HPDE6-E6E7 (cell line): Measurements from ENCODE around the gene CACNA1I.

Experiments used
- DNase-seq: peaks from one replicate; pipeline ENCODE4 v3.0.0; 2011; ENCODE audit warnings: missing footprints; ENCODE audit errors: extremely low spot score

Gene CACNA1I

DNA sequence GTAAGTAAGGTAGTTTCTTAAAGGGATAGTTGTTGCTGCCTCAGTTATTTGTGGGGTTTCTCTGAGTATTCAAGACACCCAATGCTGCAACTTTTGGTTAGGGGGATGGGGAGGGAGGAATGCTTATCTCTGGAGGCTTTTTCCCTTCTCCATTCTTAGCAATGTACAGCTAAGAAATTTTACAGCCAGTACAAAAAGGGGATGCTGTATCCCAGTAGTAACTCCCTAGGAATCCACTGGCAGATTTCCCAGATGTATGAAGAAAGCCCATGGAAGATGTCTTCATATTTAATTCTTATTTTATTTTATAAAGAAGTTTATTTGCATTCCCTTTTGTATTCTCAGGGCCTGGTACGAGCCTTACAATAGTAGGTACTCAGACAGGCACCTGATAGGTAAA is 168.2 kb downstream of the CACNA1I start:
- DNase-seq = no peak
